ENCODE data around the gene PML.
A peak's percentile ranks its signal among the peaks of the same experiment; 100 is the strongest.

PML gene

DNA sequence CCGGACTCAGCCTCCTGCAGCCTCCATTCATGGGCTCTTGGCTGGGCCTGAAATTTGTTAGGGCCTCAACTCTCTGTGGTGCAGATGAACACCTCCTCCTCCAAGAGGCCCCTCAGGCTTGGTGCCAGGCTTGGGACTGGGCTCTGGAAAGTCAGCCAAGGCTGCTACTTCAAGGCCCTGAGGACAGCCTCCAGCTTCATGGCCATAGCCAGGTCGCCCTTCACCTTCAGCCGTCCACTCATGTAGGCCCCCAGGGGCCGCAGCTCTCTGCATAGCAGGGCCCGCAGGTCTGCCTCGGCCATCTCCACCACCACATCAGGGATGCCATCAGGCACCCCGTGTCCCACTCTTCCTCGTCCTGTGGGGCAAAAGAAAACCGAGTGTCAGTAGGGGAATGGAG, 10.7 kb upstream of the PML start:
- TF ChIP-seq, protein P1, sequence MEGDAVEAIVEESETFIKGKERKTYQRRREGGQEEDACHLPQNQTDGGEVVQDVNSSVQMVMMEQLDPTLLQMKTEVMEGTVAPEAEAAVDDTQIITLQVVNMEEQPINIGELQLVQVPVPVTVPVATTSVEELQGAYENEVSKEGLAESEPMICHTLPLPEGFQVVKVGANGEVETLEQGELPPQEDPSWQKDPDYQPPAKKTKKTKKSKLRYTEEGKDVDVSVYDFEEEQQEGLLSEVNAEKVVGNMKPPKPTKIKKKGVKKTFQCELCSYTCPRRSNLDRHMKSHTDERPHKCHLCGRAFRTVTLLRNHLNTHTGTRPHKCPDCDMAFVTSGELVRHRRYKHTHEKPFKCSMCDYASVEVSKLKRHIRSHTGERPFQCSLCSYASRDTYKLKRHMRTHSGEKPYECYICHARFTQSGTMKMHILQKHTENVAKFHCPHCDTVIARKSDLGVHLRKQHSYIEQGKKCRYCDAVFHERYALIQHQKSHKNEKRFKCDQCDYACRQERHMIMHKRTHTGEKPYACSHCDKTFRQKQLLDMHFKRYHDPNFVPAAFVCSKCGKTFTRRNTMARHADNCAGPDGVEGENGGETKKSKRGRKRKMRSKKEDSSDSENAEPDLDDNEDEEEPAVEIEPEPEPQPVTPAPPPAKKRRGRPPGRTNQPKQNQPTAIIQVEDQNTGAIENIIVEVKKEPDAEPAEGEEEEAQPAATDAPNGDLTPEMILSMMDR (conservative IDR thresholded peaks at IDR 0.05), result no peak
- peak overlapping the region; percentile 76 for H3K27ac ChIP-seq

GRCh38 chr15:73984208-73984979, 10.1 kb upstream of the PML start:
- TF ChIP-seq, protein P1 (conservative IDR thresholded peaks at IDR 0.05), result no peak
- peak overlapping the region; percentile 76 for H3K27ac ChIP-seq

DNA sequence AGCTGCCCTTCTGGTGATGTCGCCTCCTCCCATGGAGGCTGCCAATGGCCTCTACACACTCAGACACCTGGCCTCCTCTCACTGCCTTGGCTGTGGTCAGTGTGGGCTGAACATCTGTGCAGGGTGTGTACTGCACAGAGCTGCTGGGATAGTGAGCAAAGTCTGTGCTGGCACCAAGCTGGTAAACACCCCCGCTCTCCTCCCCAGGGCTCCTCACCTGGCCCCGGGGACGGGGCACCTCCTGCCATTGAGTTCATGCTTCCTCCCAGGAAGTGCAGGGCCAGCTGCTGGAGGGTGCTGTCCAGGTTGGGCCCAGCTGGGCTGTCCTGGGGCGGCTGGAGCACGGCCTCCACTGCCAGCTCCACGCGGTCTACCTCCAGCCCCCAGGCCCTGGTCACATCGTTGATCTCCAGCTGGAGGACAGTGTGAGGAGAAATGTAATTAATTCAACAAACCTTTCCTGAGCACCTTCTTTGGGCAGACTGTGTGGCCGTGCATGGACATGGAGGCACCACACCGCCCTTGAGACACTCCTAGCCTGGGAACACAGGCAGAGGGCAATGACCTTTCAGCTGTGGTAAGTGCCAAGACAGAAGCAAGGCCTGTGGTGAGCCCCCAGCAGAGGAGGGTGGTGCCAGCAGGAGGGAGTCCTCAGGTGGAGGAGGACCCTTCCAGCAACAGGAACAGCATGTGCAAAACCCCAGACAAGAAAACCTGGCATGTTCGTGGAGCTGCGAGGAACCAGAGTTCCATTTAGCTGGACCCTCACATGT, 9.2 kb upstream of the PML start:
- no peak overlapping the region for H3K27ac ChIP-seq
- TF ChIP-seq, protein P1 (conservative IDR thresholded peaks at IDR 0.05), result no peak

DNA sequence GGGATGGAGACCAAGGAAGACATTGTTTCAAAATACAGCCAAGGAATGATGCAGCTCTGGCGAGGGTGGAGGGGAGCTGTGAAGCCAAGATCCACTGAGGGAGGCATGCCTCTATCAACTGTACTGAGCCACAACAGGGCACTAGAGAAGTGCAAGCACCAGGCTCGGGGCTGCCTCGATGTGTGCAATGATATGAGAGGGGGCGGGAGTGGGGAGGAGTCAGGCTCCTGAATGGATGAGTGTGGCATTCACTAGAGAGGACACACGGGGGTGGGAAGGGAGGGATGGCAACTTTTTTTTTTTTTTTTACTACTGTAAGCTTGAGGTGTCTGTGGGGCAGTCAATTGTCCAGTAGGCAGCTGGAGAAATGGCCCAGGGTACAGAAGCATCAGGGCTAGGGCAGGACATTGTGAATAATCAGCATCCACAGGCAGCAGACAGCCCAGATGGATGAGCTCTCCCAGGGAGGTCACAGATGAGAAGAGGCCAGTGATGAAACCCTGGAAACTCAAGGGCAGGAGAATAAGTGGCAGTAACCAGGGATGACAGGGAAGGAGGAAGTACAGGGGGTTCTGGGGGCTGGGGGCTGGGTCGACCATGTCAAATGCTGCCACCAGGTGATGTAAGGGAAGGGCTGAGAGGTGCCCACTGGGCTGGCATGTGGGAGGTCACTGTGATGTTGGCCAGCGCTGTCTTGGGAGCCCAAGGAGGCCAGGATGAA, 8.3 kb upstream of the PML start:
- TF ChIP-seq, protein P1 (conservative IDR thresholded peaks at IDR 0.05), result no peak
- H3K27ac ChIP-seq, result no peak overlapping the region

DNA sequence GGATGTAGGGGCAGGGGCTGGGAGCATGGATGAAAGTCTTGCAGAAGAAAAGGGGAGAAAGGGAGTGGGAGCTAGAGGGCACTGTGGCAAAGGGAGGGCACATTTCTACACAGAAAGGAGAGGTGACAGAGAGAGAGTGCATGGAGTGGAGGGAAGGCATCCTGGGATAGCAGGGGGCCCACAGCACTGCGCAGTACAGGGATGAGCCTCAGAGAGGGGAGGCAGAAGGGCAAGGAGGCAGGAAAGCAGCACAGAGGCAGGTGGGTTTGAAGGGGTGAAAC, 7.8 kb upstream of the PML start:
- TF ChIP-seq, protein P1 (conservative IDR thresholded peaks at IDR 0.05), result no peak

GRCh38 chr15:73987250-73987649, 7.3 kb upstream of the PML start:
- no peak overlapping the region for H3K27ac ChIP-seq
- TF ChIP-seq, protein P1 (conservative IDR thresholded peaks at IDR 0.05), result no peak

More for the DNA sequence above, 7.8 kb upstream of the PML start:
- no peak overlapping the region for H3K27ac ChIP-seq

Data from VCaP (cell line).